ENCODE results near the gene GRB10.

GRB10 gene

GRCh38 chr7:50633414-50633710, 149.3 kb downstream of the GRB10 start:
- no peaks in the 10 kb centered on the region for H3K9me3 ChIP-seq (ENCODE audit: control insufficient read depth in 2 of 2, low read length in 2 of 2)
- H3K27me3 ChIP-seq (ENCODE audit: control insufficient read depth in 1 of 2, insufficient read depth in 2 of 2, low read length in 2 of 2), result no peaks in the 10 kb centered on the region
- H3K36me3 ChIP-seq (ENCODE audit: control insufficient read depth in 2 of 2, insufficient read depth in 2 of 2, low read length in 2 of 2), result peaks cover 0 to 4% of the 10 kb centered on the region in 2 donors
- H3K27ac ChIP-seq (ENCODE audit: low read length), result no peak overlapping the region
- no peak overlapping the region for H3K9ac ChIP-seq (ENCODE audit: low read length in 2 of 2)
- no peak overlapping the region for H3K4me3 ChIP-seq (ENCODE audit: low read length in 2 of 2)
- H3K4me1 ChIP-seq (ENCODE audit: control insufficient read depth, insufficient read depth, low read length), result peaks cover 6% of the 10 kb centered on the region

GRCh38 chr7:50632561-50633413, 149.9 kb downstream of the GRB10 start:
- H3K9ac ChIP-seq (ENCODE audit: low read length in 2 of 2), result no peak overlapping the region
- peaks cover 6% of the 10 kb centered on the region for H3K4me1 ChIP-seq (ENCODE audit: control insufficient read depth, insufficient read depth, low read length)
- no peaks in the 10 kb centered on the region for H3K9me3 ChIP-seq (ENCODE audit: control insufficient read depth in 2 of 2, low read length in 2 of 2)
- no peaks in the 10 kb centered on the region for H3K27me3 ChIP-seq (ENCODE audit: control insufficient read depth in 1 of 2, insufficient read depth in 2 of 2, low read length in 2 of 2)
- no peak overlapping the region for H3K27ac ChIP-seq (ENCODE audit: low read length)
- H3K36me3 ChIP-seq (ENCODE audit: control insufficient read depth in 2 of 2, insufficient read depth in 2 of 2, low read length in 2 of 2), result peaks cover 0 to 4% of the 10 kb centered on the region in 2 donors
- no peak overlapping the region for H3K4me3 ChIP-seq (ENCODE audit: low read length in 2 of 2)

- Histone ChIP-seq H3K4me3 (ENCODE audit: low read length in 2 of 2) (no peak overlapping the region), H3K9ac (ENCODE audit: low read length in 2 of 2) (no peak overlapping the region), H3K9me3 (ENCODE audit: control insufficient read depth in 2 of 2, low read length in 2 of 2) (no peaks in the 10 kb centered on the region), H3K36me3 (ENCODE audit: control insufficient read depth in 2 of 2, insufficient read depth in 2 of 2, low read length in 2 of 2) (peaks cover under 1 to 4% of the 10 kb centered on the region in 2 donors), H3K27me3 (ENCODE audit: control insufficient read depth in 1 of 2, insufficient read depth in 2 of 2, low read length in 2 of 2) (no peaks in the 10 kb centered on the region), H3K4me1 (ENCODE audit: control insufficient read depth, insufficient read depth, low read length) (peaks cover 6% of the 10 kb centered on the region), H3K27ac (ENCODE audit: low read length) (no peak overlapping the region)
These were observed 151.1 kb downstream of the GRB10 start for GRCh38 chr7:50631639-50632038.

- H3K27me3 ChIP-seq (ENCODE audit: control insufficient read depth in 1 of 2, insufficient read depth in 2 of 2, low read length in 2 of 2), result no peaks in the 10 kb centered on the region
- no peak overlapping the region for H3K4me3 ChIP-seq (ENCODE audit: low read length in 2 of 2)
- no peak overlapping the region for H3K9ac ChIP-seq (ENCODE audit: low read length in 2 of 2)
- H3K27ac ChIP-seq (ENCODE audit: low read length), result no peak overlapping the region
- H3K9me3 ChIP-seq (ENCODE audit: control insufficient read depth in 2 of 2, low read length in 2 of 2), result no peaks in the 10 kb centered on the region
- peaks cover 6% of the 10 kb centered on the region for H3K4me1 ChIP-seq (ENCODE audit: control insufficient read depth, insufficient read depth, low read length)
- peaks cover 5 to 9% of the 10 kb centered on the region in 2 donors for H3K36me3 ChIP-seq (ENCODE audit: control insufficient read depth in 2 of 2, insufficient read depth in 2 of 2, low read length in 2 of 2)
These were observed 151.6 kb downstream of the GRB10 start for GRCh38 chr7:50631100-50631499.

- Histone ChIP-seq H3K36me3 (ENCODE audit: control insufficient read depth in 2 of 2, insufficient read depth in 2 of 2, low read length in 2 of 2) (peaks cover 10 to 12% of the 10 kb centered on the region in 2 donors), H3K9ac (ENCODE audit: low read length in 2 of 2) (no peak overlapping the region), H3K4me3 (ENCODE audit: low read length in 2 of 2) (no peak overlapping the region), H3K27me3 (ENCODE audit: control insufficient read depth in 1 of 2, insufficient read depth in 2 of 2, low read length in 2 of 2) (no peaks in the 10 kb centered on the region), H3K4me1 (ENCODE audit: control insufficient read depth, insufficient read depth, low read length) (peaks cover 6% of the 10 kb centered on the region), H3K9me3 (ENCODE audit: control insufficient read depth in 2 of 2, low read length in 2 of 2) (no peaks in the 10 kb centered on the region), H3K27ac (ENCODE audit: low read length) (no peak overlapping the region)
These were observed 153.3 kb downstream of the GRB10 start for GRCh38 chr7:50629238-50629901.

GRCh38 chr7:50628434-50629084, 154.1 kb downstream of the GRB10 start:
- no peak overlapping the region for H3K9ac ChIP-seq (ENCODE audit: low read length in 2 of 2)
- H3K27ac ChIP-seq (ENCODE audit: low read length), result no peak overlapping the region
- H3K4me1 ChIP-seq (ENCODE audit: control insufficient read depth, insufficient read depth, low read length), result peaks cover 6% of the 10 kb centered on the region
- no peak overlapping the region for H3K4me3 ChIP-seq (ENCODE audit: low read length in 2 of 2)
- H3K9me3 ChIP-seq (ENCODE audit: control insufficient read depth in 2 of 2, low read length in 2 of 2), result no peaks in the 10 kb centered on the region
- no peaks in the 10 kb centered on the region for H3K27me3 ChIP-seq (ENCODE audit: control insufficient read depth in 1 of 2, insufficient read depth in 2 of 2, low read length in 2 of 2)
- H3K36me3 ChIP-seq (ENCODE audit: control insufficient read depth in 2 of 2, insufficient read depth in 2 of 2, low read length in 2 of 2), result peaks cover 10 to 12% of the 10 kb centered on the region in 2 donors

GRCh38 chr7:50627824-50628361, 154.8 kb downstream of the GRB10 start:
- no peak overlapping the region for H3K9ac ChIP-seq (ENCODE audit: low read length in 2 of 2)
- no peak overlapping the region for H3K27ac ChIP-seq (ENCODE audit: low read length)
- H3K27me3 ChIP-seq (ENCODE audit: control insufficient read depth in 1 of 2, insufficient read depth in 2 of 2, low read length in 2 of 2), result no peaks in the 10 kb centered on the region
- H3K9me3 ChIP-seq (ENCODE audit: control insufficient read depth in 2 of 2, low read length in 2 of 2), result no peaks in the 10 kb centered on the region
- no peak overlapping the region for H3K4me3 ChIP-seq (ENCODE audit: low read length in 2 of 2)
- peaks cover 10% of the 10 kb centered on the region for H3K4me1 ChIP-seq (ENCODE audit: control insufficient read depth, insufficient read depth, low read length)
- H3K36me3 ChIP-seq (ENCODE audit: control insufficient read depth in 2 of 2, insufficient read depth in 2 of 2, low read length in 2 of 2), result peaks cover 10 to 12% of the 10 kb centered on the region in 2 donors

- H3K4me1 ChIP-seq (ENCODE audit: control insufficient read depth, insufficient read depth, low read length), result peaks cover 18% of the 10 kb centered on the region
- no peak overlapping the region for H3K4me3 ChIP-seq (ENCODE audit: low read length in 2 of 2)
- H3K9me3 ChIP-seq (ENCODE audit: control insufficient read depth in 2 of 2, low read length in 2 of 2), result no peaks in the 10 kb centered on the region
- H3K27me3 ChIP-seq (ENCODE audit: control insufficient read depth in 1 of 2, insufficient read depth in 2 of 2, low read length in 2 of 2), result no peaks in the 10 kb centered on the region
- no peak overlapping the region for H3K27ac ChIP-seq (ENCODE audit: low read length)
- no peak overlapping the region for H3K9ac ChIP-seq (ENCODE audit: low read length in 2 of 2)
- H3K36me3 ChIP-seq (ENCODE audit: control insufficient read depth in 2 of 2, insufficient read depth in 2 of 2, low read length in 2 of 2), result peaks cover 10 to 12% of the 10 kb centered on the region in 2 donors
These were observed 156.4 kb downstream of the GRB10 start for GRCh38 chr7:50626286-50626685.

- Histone ChIP-seq H3K27ac (ENCODE audit: low read length) (no peak overlapping the region), H3K4me1 (ENCODE audit: control insufficient read depth, insufficient read depth, low read length) (peaks cover 23% of the 10 kb centered on the region), H3K4me3 (ENCODE audit: low read length in 2 of 2) (no peak overlapping the region), H3K27me3 (ENCODE audit: control insufficient read depth in 1 of 2, insufficient read depth in 2 of 2, low read length in 2 of 2) (no peaks in the 10 kb centered on the region), H3K9me3 (ENCODE audit: control insufficient read depth in 2 of 2, low read length in 2 of 2) (no peaks in the 10 kb centered on the region), H3K36me3 (ENCODE audit: control insufficient read depth in 2 of 2, insufficient read depth in 2 of 2, low read length in 2 of 2) (peaks cover 10 to 12% of the 10 kb centered on the region in 2 donors), H3K9ac (ENCODE audit: low read length in 2 of 2) (no peak overlapping the region)
These were observed 157.3 kb downstream of the GRB10 start for GRCh38 chr7:50625360-50625759.

- no peak overlapping the region for H3K4me3 ChIP-seq (ENCODE audit: low read length in 2 of 2)
- no peak overlapping the region for H3K9ac ChIP-seq (ENCODE audit: low read length in 2 of 2)
- H3K27me3 ChIP-seq (ENCODE audit: control insufficient read depth in 1 of 2, insufficient read depth in 2 of 2, low read length in 2 of 2), result no peaks in the 10 kb centered on the region
- H3K27ac ChIP-seq (ENCODE audit: low read length), result no peak overlapping the region
- H3K36me3 ChIP-seq (ENCODE audit: control insufficient read depth in 2 of 2, insufficient read depth in 2 of 2, low read length in 2 of 2), result peaks cover 10 to 13% of the 10 kb centered on the region in 2 donors
- no peaks in the 10 kb centered on the region for H3K9me3 ChIP-seq (ENCODE audit: control insufficient read depth in 2 of 2, low read length in 2 of 2)
- H3K4me1 ChIP-seq (ENCODE audit: control insufficient read depth, insufficient read depth, low read length), result peaks cover 24% of the 10 kb centered on the region
These were observed 159.9 kb downstream of the GRB10 start for GRCh38 chr7:50622821-50623220.

Data from stomach smooth muscle (tissue), 2 donors.